NCI-H345 (cell line): ENCODE results near the gene HYOU1.
"Not testable (repeated sequence)": the region's sequence is repeated elsewhere in the genome, so short reads cannot be mapped to it uniquely, and the experiment has no call there.

Experiments
- DNase-seq: peaks from one replicate; lab custom pipeline; 2025; lab: John Stamatoyannopoulos, UW

The HYOU1 gene, protein sequence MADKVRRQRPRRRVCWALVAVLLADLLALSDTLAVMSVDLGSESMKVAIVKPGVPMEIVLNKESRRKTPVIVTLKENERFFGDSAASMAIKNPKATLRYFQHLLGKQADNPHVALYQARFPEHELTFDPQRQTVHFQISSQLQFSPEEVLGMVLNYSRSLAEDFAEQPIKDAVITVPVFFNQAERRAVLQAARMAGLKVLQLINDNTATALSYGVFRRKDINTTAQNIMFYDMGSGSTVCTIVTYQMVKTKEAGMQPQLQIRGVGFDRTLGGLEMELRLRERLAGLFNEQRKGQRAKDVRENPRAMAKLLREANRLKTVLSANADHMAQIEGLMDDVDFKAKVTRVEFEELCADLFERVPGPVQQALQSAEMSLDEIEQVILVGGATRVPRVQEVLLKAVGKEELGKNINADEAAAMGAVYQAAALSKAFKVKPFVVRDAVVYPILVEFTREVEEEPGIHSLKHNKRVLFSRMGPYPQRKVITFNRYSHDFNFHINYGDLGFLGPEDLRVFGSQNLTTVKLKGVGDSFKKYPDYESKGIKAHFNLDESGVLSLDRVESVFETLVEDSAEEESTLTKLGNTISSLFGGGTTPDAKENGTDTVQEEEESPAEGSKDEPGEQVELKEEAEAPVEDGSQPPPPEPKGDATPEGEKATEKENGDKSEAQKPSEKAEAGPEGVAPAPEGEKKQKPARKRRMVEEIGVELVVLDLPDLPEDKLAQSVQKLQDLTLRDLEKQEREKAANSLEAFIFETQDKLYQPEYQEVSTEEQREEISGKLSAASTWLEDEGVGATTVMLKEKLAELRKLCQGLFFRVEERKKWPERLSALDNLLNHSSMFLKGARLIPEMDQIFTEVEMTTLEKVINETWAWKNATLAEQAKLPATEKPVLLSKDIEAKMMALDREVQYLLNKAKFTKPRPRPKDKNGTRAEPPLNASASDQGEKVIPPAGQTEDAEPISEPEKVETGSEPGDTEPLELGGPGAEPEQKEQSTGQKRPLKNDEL

DNA sequence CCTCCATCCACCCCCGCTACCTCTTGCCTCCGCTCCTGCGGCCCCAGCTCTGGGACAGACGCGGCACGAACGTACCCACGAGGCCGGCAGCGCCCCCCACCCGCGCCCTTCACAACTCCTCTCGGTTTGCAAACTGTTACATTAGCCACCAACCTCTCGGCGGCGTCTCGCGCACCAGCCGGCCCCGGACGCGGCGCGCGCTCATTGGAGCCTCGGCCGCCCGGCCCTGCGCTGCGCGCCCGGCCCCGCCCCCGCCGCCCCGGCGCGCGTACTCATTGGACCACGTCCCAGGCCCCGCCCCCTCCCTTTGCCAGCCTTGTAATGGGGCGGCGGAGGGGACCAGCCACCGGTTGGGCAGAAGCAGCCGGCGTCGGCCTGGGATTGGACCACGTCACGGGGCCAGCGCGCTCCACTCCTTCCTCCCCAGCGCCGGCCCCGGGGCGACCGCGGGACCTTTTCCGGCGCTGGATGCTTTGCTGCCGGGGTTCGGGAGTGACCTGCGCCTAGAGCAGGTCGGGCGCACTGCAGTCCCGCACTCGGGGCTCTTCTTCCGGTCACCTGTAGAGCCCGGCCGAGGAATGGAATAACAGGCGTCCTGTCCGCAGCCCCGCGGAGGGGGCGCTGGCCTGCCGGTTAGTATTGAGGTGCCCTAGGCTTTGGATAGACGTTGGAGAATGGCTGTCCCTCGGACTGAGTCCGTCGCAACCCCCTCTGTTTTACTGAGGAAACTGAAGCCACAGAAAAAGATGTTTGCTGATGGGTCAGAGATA is at the start of gene HYOU1:
Gene HYOU1 (minus strand): TSS at position 206 of the 770 bp plus-strand sequence. CDS start 1,045 bp downstream, outside the sequence.
- peak; percentile 98 for DNase-seq

DNA sequence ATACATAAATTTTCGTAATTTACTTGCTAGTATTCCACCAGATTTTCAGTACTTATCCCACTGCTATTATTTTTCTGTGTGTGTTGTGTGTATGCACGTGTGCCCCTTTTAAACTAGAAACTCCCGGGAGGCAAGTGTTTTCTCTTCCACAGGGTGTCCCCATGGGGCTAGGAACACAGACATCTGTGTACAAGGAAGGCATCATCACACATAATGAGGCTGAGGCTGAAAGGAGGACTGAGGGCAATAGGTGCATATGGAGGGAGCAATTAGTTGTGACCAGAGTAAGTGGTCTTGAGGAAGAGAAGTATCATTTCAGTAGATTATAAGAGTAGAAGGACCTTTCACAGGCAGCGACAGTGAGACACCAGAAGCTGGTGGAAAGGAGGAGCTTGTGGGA is 46.8 kb upstream of the HYOU1 start:
- no peak for DNase-seq

- DNase-seq, result not testable (repeated sequence)
Measured at GRCh38 chr11:119103161-119103664, 46.2 kb upstream of the HYOU1 start.

GRCh38 chr11:119101759-119102423 is 44.9 kb upstream of the HYOU1 start, which contains the start of gene DPAGT1:
TSS of gene DPAGT1 (minus strand) at chr11:119101853. CDS start at chr11:119101655, 198 bp downstream.
- DNase-seq, result peak; percentile 97

- DNase-seq, result no peak
Measured at GRCh38 chr11:119100994-119101758, 44.2 kb upstream of the HYOU1 start.

GRCh38 chr11:119100246-119100970 is 43.4 kb upstream of the HYOU1 start:
- no peak for DNase-seq

DNA sequence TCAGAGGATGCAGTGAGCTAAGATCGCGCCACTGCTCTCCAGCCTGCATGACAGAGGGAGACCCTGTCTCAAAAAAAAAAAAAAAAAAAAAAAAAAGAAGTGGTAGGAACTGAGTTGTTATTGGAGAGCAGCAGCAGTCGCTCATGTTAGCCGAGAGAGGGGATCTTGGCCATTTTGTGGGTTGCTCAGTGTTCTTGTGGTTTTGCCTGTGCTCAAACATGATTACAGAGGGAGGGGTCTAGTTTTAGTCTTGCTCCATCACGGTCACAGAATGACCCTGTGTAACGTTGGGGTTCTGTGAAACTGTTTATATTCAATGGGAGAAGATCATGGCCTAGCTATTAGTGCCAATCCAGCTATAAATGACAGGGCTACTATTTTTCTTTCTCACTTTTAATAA is 42.7 kb upstream of the HYOU1 start:
- DNase-seq, result no peak

DNA sequence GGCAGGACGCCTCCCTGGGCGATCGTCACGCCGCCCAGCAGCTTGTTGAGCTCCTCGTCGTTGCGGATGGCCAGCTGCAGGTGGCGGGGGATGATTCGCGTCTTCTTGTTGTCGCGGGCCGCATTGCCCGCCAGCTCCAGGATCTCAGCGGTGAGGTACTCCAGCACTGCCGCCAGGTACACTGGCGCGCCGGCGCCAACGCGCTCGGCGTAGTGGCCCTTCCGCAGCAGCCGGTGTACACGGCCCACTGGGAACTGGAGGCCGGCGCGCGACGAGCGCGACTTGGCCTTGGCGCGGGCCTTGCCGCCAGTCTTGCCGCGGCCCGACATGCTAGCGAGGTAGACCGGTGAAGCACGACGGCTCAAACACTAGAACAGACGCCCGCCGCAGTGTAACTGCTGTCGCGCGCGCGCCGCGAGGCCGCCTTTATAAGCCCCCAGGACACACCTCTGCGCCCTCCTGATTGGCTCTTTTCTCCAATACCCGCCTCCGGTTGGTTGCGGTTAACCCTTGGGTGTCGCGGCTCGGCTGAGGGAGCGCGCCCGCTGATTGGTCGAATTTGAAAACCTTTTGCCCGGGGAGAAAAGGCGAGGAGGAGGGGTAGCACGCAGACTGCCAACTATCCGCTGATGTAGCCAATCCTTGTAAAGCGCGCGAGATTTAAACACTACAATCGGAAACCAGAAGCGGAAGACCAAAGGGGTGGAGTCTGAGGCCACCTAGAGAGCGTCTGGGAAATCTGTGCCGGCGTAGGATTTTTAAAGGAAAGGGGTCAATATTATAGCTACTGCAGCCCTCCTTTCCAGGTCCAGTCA is 38.3 kb upstream of the HYOU1 start:
- peak; percentile 100 for DNase-seq

DNA sequence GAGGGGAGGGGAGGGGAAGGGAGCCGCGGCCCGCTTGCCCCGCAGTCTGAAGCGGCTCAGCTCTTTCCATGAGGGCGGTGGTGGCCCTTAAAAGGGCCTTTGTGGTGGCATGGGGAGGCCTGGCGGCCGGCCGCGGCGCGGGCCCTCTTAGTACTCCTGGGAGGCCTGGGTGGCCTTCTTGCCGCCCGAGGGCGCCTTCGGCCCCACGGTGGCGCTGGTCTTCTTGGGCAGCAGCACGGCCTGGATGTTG is 37.7 kb upstream of the HYOU1 start:
- DNase-seq, result no peak

- DNase-seq, result no peak
Measured at GRCh38 chr11:119093942-119094815, 37.2 kb upstream of the HYOU1 start.

DNA sequence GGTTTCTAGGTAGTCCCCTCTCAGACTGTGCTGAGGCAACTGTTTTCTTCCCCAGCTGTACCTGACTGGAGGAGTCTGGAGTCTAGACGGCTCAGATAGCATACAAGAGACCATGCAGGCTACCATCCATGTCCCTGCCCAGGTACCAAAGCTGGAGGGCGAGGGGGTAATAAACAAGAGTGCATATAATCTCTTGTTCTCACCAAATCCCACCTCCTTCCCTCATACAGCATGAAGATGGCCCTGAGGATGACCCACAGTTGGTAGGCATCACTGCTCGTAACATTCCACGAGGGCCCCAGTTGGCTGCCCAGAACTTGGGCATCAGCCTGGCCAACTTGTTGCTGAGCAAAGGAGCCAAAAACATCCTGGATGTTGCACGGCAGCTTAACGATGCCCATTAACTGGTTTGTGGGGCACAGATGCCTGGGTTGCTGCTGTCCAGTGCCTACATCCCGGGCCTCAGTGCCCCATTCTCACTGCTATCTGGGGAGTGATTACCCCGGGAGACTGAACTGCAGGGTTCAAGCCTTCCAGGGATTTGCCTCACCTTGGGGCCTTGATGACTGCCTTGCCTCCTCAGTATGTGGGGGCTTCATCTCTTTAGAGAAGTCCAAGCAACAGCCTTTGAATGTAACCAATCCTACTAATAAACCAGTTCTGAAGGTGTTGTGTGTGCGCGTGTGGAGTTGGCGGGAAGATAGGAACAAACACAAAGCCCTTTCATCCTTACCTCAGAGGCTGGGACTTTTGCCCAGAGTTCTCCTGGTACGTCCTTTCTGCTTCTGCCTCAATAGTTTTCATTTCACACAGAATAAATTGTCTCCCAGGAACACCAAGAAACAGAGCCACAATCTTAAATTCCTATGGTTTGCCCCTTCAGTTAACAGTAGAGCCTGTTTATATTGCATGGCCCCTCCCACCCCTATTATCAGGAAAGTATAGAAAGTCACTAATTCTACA is 36.2 kb upstream of the HYOU1 start:
- DNase-seq, result no peak

DNA sequence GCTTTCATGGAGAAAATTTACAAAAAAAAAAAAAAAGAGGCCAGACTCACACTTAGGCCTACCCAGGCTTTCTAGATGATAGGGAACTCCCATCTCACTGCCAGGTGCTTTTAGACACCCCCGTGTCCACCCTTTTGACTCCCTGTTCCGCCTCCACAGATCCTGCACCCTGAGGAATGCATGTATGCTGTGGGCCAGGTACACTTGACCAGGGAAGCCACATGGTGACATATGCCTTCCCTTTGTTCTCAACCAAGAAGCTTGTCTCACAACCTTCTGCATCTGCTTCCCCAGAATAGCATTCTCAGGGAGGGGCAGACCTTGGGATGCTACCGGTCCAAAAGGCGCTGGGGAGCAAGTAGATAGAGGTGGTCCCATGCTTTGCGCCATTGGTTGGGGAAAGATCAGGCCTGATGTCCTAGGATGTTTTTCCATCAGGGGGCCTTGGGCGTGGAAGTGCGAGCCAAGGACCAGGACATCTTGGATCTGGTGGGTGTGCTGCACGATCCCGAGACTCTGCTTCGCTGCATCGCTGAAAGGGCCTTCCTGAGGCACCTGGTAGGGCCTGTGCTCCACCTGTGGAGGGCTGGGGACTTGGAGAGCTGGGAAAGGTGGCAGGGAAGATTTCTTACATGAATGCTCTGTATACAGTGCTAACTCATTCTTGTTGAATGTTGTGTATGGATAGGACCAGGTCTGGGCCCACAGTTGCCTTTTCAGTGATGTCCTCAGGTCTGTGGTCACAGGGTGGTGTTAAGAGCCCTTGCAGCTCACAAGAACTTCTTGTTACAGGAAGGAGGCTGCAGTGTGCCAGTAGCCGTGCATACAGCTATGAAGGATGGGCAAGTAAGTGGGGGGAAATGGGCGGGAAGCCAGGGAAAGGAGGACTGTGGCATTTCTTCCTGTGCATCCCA is 35.2 kb upstream of the HYOU1 start:
- DNase-seq, result no peak

- DNase-seq, result no peak
Measured at GRCh38 chr11:119091178-119091577, 34.2 kb upstream of the HYOU1 start.

- no peak for DNase-seq
Measured at GRCh38 chr11:119089319-119089718, 32.3 kb upstream of the HYOU1 start.

GRCh38 chr11:119088406-119088805 is 31.4 kb upstream of the HYOU1 start:
- no peak for DNase-seq

DNA sequence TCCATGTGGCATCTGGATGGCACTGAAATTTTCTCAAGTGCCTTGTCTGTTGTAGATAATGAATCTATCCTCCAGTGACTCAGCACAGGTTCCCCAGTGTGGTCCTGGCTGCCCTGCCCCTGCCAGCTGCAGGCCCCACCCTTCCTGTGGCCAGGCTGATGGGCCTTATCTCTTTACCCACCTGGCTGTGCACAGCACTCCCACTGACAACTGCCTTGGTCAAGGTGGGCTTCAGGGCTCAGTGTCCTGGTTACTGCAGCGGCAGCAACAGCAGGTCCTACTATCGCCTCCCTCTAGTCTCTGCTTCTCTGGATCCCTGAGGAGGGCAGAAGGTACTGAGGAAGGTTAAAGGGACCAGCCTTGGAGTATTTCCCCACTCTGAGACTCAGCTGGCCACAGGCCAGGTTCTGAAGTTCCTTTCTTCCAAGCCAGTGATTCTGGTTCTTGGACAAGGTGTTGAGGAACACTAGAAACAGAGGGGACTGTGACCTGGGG is 30.8 kb upstream of the HYOU1 start:
- DNase-seq, result no peak
